DMS 273 (cell line): ENCODE results near the gene TCEANC2.

Experiments
- DNase-seq: peaks from one replicate; lab custom pipeline; 2025; ENCODE audit not compliant: unreplicated experiment; lab: John Stamatoyannopoulos, UW

TCEANC2 gene

DNA sequence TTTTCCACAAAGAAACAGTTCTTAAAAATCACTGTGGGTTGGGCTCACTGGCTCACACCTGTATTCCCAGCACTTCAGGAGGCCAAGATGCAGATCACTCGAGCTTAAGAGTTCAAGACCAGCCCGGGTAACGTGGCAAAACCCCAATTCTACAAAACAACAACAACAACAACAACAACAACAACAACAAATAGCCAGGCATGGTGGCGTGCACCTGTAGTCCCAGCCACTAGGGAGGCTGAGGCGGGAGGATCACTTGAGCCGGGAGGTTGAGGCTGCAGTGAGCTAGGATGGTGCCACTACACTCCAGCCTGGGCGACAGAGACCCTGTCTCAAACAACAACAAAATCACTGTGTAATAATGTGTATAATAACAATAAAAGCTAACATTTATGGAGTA, 58.6 kb downstream of the TCEANC2 start:
- DNase-seq = no peak

GRCh38 chr1:54112705-54113368, 59.4 kb downstream of the TCEANC2 start:
- no peak for DNase-seq

GRCh38 chr1:54114001-54114400, 60.6 kb downstream of the TCEANC2 start:
- no peak for DNase-seq

- no peak for DNase-seq
These were observed 61.5 kb downstream of the TCEANC2 start for GRCh38 chr1:54114955-54115354.

DNA sequence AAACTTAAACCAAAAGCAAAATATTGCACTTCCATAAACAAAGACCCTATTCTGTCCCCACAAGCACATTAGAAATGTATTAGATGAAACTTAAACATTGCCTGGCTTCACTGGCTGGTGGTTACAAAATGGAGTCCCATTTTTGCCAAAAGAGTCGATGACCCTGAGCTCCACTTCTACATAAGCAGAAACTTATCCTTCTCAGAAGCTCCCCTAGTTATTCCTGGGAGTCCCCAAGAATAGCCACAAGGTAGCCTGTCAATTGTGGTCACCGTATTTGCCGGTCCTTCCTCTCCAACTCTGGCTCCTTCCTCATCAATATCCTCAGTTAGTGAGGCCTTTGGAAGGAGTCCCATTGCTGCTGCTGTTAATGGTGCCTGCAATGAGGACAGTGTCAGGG, 62.1 kb downstream of the TCEANC2 start:
- DNase-seq = no peak

DNA sequence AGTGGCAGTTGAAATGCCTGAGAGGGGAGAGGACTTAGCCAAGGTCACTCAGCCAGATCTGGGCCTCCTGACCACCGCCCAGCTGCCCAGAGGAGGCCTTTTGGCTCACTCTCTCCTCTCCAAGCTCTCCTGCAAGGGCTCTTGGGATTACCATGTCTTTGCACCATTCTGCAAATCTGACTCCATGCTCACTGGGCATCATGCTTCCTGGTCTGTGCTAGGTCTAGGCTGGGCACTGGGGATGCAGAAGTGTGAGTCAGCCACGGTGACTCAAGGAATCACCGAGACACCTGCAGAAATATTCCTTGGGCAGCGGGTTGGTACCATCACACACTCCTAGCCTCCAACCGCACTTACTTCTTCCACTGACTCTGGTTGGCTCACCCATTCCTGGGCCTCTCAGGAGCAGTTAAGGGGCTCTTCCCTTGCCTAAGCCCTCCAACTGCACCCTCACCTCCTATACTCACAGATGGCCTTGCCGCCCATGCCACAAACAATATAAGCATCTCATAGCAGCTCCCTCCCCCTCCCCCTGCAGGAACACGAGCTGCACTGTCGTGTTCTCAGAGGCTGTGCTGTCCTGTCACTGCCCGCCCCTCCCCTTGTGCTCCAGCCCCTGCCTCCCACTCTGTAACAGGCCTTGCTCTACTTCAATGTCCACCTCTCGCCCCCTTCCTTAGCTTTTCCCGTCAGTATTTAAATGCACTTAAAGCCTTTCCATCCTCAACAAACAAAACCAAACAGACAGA, 64.6 kb downstream of the TCEANC2 start:
- DNase-seq = no peak

- no peak for DNase-seq
These were observed 65.3 kb downstream of the TCEANC2 start for GRCh38 chr1:54118704-54119103.

- DNase-seq = no peak
These were observed 66.8 kb downstream of the TCEANC2 start for GRCh38 chr1:54120018-54120697.

DNA sequence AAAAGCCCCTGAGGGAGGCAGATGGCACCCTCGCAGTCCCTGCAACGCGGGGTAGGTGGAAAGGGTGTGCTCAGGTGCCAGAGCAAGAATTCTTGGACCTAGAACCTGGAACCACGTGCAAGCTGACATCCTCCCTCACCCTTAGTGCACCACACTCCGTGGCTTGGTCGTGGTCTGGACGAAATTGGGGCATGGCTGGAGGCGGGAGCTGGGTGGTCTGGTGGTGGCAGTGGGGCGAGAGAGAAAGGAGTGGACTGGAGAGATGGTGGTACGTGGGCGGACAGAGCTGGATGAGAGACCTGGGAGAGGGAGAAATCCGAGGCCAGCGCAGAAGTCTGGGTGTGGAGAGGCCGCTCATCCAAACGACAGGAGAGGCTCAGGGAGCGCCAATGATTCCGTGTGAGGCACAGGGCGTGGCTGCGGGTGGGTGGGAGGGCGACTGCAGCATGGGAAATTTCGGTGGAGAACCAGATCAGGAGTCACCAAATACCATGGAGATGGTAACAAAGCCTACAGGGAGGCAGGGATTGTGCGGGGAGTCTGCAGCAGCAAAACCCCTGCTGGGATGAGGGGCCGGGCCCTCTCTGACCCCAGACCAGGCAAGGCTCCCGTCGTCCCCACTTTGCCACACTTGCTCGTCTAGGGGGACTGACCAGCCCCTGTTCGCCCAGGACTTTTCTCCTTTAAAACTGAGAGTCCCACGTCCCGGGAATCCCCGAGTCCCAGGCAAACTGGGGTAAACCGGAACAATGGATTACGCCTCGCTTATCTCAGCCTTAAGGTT, 67.5 kb downstream of the TCEANC2 start:
- no peak for DNase-seq

- DNase-seq = peak; percentile 88
These were observed 68.2 kb downstream of the TCEANC2 start for GRCh38 chr1:54121482-54122134.

- DNase-seq = no peak
These were observed 68.8 kb downstream of the TCEANC2 start for GRCh38 chr1:54122135-54122751.

DNA sequence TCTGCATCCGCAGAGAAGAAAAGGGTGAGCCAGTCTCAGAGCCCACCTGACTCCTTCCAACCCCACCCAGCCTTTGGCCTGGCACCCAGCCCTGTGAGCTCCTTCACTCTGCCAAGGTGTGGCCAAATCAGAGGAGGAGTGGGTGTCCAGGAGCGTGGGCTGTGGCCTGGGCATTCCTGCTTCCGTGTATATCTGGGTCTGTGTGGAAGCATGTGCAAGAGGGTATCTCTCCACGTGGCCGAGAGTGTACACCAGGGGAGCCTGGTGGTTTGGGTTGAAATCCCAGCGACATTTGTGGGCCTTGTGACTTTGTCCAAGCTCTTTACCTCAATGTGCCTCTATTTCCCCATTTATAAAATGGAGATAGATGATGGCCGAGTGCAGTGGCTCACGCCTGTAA, 69.6 kb downstream of the TCEANC2 start:
- DNase-seq = no peak

DNA sequence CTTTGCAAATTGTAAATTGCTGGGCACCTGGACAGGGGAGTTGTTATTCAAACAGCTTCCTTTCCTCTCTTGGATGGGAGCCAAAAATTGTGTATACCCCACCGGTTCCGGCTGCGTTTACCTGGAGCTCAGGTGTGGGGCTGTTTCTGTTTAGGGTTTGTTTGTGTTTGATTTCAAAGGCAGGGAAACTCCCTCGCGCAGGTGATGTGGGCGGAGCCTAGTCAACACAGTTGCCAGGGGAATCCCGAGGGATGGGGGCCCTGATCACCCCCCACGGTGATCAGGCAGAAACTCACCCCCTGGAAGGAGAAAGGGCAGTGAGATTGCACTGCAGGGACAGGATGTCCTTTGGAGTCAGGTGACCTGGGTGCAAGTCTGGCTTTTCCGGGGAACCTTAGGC, 71.1 kb downstream of the TCEANC2 start:
- no peak for DNase-seq

GRCh38 chr1:54124906-54125305, 71.5 kb downstream of the TCEANC2 start:
- DNase-seq = no peak

DNA sequence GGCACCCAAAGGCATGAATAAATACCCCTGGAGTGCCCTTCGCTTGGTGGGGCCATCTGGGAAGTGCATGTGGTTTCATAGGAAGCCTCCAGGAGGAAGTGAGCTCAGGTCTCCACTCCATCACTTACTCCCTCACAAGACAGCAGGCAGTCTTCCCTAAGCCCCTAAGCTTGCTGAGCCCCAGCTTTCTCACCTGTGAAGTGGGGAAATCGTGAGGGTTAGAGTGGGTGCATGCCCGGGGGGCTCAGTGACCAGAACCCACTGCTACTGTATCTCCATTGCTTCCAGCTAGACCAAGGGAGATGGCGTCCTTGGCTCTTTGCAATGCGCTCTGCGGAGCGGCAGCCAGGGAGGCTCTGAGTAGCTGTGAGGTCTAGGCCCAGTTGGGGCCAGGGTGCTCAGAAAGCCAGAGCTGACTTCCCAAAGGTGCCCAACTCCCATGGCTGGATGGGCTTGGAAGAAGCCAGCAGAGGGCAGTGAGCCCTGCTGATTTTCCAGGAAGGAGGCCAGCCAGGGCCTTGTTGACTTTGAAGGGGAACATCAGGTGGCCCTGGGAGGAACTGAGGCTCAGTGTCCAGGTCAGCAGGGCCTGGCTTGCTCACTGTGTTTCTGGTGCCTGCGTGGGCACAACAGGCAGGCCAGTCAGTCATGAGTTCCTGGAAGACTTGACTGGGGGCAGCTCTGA, 72.1 kb downstream of the TCEANC2 start:
- DNase-seq = peak; percentile 58

- no peak for DNase-seq
These were observed 72.9 kb downstream of the TCEANC2 start for GRCh38 chr1:54126271-54126815.

DNA sequence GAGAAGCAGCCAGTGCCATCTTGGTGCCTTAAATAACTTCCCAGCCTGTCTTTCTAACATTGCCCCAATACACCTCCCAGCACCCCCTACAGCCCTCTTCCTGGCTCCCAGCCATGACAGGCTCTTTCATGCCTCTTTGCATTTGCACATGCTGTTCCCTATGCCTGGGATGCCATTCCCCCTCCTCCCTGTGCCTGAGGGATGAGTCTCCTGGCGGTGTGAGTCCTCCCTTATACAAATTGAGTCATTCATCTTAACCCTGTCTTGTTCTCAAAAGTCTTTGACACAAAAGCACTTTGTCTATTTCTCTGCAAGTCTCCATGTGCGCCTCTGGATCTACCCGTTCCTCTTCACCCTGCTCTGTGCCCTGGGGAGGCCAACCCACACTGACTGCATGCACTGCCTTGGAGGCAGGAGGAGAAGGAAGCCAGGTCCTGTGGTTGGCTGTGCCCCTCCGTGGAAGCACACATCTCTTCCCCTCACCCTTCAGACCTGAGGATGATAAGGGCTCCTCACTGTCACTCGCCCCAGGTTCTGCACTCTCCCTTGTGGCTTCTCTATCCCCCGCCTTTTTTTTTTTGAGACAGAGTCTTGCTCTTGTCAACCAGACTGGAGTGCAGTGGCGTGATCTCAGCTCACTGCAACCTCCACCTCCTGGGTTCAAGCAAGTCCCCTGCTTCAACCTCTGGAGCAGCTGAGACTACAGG, 74.3 kb downstream of the TCEANC2 start:
- no peak for DNase-seq

- DNase-seq = no peak
These were observed 76.5 kb downstream of the TCEANC2 start for GRCh38 chr1:54129858-54130257.

DNA sequence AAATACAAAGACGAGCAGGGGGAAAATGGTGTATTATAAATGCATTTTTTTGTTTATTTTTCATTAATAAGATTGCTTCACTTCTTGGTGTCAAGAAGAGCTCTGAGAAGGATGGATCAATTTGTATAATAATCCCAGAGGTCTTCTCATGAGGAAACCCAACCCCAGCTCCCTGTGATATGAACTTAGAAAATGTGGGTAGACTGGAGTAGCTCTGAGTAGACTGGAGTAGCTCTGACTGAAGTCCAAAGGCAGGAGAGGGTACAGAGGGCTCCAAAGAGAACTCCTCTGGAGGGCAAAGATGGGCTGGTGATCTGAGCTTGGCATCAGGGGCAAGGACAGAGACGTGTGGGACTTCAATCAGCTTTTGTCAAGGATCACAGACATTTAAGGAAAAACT, 78.0 kb downstream of the TCEANC2 start:
- no peak for DNase-seq
